ENCODE results near the gene GPRC5D.

Gene GPRC5D

GRCh38 chr12:12915656-12916055 lies 36.3 kb downstream of the GPRC5D start:
- TF ChIP-seq POLR2A (IDR thresholded peaks at IDR 0.05; ENCODE audit: low read depth, low read length) (no peak), TAF1 (IDR thresholded peaks at IDR 0.05; ENCODE audit: borderline replicate concordance, low read depth, low read length) (no peak), POLR2AphosphoS5 (IDR thresholded peaks at IDR 0.05; ENCODE audit: low read depth, low read length) (no peak)
- DNase-seq (ENCODE audit: insufficient read length) (no peak), FAIRE-seq (no peak)

GRCh38 chr12:12912711-12913110 lies 39.3 kb downstream of the GPRC5D start:
- DNase-seq (ENCODE audit: insufficient read length) (no peak), FAIRE-seq (no peak)
- TF ChIP-seq TAF1 (IDR thresholded peaks at IDR 0.05; ENCODE audit: borderline replicate concordance, low read depth, low read length) (no peak), POLR2AphosphoS5 (IDR thresholded peaks at IDR 0.05; ENCODE audit: low read depth, low read length) (no peak)

DNA sequence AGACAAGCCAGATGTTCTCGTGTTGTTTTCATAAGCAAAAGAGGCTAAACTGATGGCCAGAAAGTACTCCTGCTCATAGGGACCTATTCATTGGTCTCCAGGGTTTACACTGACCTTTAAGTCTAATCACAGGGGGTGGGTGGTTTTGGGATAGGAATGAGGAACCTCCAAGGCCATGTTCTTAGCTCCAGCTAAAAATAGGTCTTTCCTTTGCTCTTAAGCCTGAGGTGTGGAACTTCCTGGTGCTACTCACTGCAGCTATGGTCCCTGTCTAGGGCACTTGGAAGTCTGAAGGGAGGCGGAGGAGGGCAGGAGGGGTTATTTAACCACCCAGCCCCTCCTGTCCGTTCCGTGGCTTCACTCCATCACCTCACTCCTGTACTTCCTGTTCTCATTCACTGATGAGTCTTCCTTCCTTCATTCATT lies 42.0 kb downstream of the GPRC5D start:
- TF ChIP-seq POLR2A (IDR thresholded peaks at IDR 0.05; ENCODE audit: low read depth, low read length) (no peak), POLR2AphosphoS5 (IDR thresholded peaks at IDR 0.05; ENCODE audit: low read depth, low read length) (no peak), TAF1 (IDR thresholded peaks at IDR 0.05; ENCODE audit: borderline replicate concordance, low read depth, low read length) (no peak)
- FAIRE-seq (no peak), DNase-seq (ENCODE audit: insufficient read length) (no peak)

DNA sequence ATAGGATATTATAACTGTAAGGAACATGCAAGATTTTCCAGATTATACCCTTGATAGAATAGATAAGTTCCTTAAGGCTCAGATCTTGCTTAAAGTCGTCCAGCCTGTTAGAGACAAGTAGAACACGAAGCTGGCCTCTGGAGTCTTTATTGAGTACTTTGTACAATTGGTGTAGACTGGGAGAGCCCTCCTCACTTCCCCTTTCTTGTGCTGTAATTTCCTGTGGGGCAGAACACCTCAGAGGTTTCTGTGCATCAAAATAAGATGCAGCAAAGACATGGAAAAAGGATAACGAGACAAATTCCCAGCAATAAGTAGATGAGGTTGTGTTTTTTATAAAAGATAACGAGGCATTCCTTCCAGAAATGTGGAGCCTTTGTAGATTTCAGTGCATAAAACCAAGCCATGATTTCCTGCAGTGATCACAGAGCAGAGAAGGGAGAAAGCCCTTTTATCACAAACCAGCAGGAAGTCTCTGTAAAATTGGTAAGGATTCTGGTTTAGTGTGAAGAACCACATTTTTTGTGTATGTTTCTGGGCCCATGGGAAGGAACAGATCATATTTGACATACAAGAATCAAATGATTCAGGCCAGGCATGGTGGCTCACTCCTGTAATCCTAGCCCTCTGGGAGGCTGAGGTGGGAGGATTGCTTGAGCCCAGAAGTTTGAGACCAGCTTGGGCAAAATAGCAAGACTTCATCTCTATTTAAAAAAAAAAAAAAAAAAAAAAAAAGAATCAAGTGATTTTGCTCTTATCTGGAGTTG lies 42.6 kb downstream of the GPRC5D start:
- DNase-seq (ENCODE audit: insufficient read length) (no peak), FAIRE-seq (peak; percentile 74)
- TF ChIP-seq POLR2AphosphoS5 (IDR thresholded peaks at IDR 0.05; ENCODE audit: low read depth, low read length) (no peak), POLR2A (IDR thresholded peaks at IDR 0.05; ENCODE audit: low read depth, low read length) (no peak), TAF1 (IDR thresholded peaks at IDR 0.05; ENCODE audit: borderline replicate concordance, low read depth, low read length) (no peak)

DNA sequence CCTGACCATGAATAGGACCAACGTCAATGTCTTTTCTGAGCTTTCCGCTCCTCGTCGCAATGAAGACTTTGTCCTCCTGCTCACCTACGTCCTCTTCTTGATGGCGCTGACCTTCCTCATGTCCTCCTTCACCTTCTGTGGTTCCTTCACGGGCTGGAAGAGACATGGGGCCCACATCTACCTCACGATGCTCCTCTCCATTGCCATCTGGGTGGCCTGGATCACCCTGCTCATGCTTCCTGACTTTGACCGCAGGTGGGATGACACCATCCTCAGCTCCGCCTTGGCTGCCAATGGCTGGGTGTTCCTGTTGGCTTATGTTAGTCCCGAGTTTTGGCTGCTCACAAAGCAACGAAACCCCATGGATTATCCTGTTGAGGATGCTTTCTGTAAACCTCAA lies 43.3 kb downstream of the GPRC5D start:
- FAIRE-seq (no peak), DNase-seq (ENCODE audit: insufficient read length) (no peak)
- TF ChIP-seq POLR2A (IDR thresholded peaks at IDR 0.05; ENCODE audit: low read depth, low read length) (no peak), TAF1 (IDR thresholded peaks at IDR 0.05; ENCODE audit: borderline replicate concordance, low read depth, low read length) (no peak), POLR2AphosphoS5 (IDR thresholded peaks at IDR 0.05; ENCODE audit: low read depth, low read length) (no peak)

GRCh38 chr12:12908252-12908651 lies 43.7 kb downstream of the GPRC5D start:
- DNase-seq (ENCODE audit: insufficient read length) (no peak), FAIRE-seq (no peak)
- TF ChIP-seq POLR2A (IDR thresholded peaks at IDR 0.05; ENCODE audit: low read depth, low read length), result no peak
- no peak for TF ChIP-seq POLR2AphosphoS5 (IDR thresholded peaks at IDR 0.05; ENCODE audit: low read depth, low read length)
- TF ChIP-seq TAF1 (IDR thresholded peaks at IDR 0.05; ENCODE audit: borderline replicate concordance, low read depth, low read length), result no peak

DNA sequence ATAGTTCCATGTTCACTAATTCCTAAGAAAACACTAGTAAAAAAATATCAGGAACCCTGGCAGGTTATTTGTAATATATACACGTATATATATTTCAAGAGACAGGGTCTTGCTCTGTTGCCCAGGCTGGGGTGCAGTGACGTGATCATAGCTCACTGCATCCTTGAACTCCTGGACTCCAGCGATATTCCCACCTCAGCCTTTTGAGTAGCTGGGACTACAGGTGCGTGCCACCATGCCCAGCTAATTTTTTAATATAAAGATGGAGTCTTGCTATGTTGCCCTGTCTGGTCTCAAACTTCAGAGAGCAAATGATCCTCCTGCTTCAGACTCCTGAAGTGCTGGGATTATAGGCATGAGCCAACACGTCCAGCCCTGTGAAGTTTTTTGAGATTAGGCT lies 44.4 kb downstream of the GPRC5D start:
- FAIRE-seq, result no peak
- no peak for DNase-seq (ENCODE audit: insufficient read length)
- TF ChIP-seq POLR2AphosphoS5 (IDR thresholded peaks at IDR 0.05; ENCODE audit: low read depth, low read length), result no peak
- TF ChIP-seq TAF1 (IDR thresholded peaks at IDR 0.05; ENCODE audit: borderline replicate concordance, low read depth, low read length), result no peak
- no peak for TF ChIP-seq POLR2A (IDR thresholded peaks at IDR 0.05; ENCODE audit: low read depth, low read length)

GRCh38 chr12:12903642-12904609 lies 48.0 kb downstream of the GPRC5D start:
- TF ChIP-seq POLR2A (IDR thresholded peaks at IDR 0.05; ENCODE audit: low read depth, low read length) (no peak), TAF1 (IDR thresholded peaks at IDR 0.05; ENCODE audit: borderline replicate concordance, low read depth, low read length) (no peak), POLR2AphosphoS5 (IDR thresholded peaks at IDR 0.05; ENCODE audit: low read depth, low read length) (no peak)
- DNase-seq (ENCODE audit: insufficient read length), result no peak
- no peak for FAIRE-seq

- no peak for TF ChIP-seq POLR2A (IDR thresholded peaks at IDR 0.05; ENCODE audit: low read depth, low read length)
- no peak for TF ChIP-seq TAF1 (IDR thresholded peaks at IDR 0.05; ENCODE audit: borderline replicate concordance, low read depth, low read length)
- no peak for TF ChIP-seq POLR2AphosphoS5 (IDR thresholded peaks at IDR 0.05; ENCODE audit: low read depth, low read length)
- DNase-seq (ENCODE audit: insufficient read length) (no peak), FAIRE-seq (no peak)
These were observed 49.9 kb downstream of the GPRC5D start for GRCh38 chr12:12902036-12902435.

DNA sequence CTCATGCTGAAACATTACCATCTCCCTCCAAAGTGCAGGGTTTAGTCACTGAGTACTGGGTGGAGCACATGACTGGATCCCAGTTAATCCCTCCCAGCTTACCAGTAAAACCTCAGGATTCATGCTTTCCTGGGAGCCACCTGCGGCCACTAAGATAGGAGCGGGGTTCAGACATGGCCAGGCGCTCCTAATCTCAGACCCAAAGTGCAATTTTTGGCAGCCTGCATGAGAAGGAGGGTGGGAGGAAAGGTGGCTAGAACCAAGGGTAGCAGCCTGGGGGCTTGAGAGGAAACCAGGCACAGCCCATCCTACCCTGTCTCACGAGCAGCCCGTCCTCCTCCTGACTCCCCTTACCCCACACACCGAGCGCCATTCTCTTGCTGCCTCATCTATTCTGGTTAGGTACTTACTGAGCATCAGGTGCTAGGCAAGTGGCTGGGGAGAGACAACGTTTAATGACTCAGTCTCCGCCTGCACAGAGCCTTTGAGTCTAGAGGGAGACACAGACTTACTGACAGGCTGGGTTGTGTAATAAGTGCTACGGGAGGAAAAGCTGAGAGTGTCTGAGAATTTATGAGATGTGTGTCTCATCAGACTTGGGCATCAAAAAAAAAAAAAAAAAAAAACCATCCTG lies 50.7 kb downstream of the GPRC5D start:
- TF ChIP-seq TAF1 (IDR thresholded peaks at IDR 0.05; ENCODE audit: borderline replicate concordance, low read depth, low read length), result no peak
- no peak for TF ChIP-seq POLR2AphosphoS5 (IDR thresholded peaks at IDR 0.05; ENCODE audit: low read depth, low read length)
- TF ChIP-seq POLR2A (IDR thresholded peaks at IDR 0.05; ENCODE audit: low read depth, low read length), result no peak
- DNase-seq (ENCODE audit: insufficient read length) (no peak), FAIRE-seq (no peak)

- no peak for TF ChIP-seq TAF1 (IDR thresholded peaks at IDR 0.05; ENCODE audit: borderline replicate concordance, low read depth, low read length)
- no peak for TF ChIP-seq POLR2AphosphoS5 (IDR thresholded peaks at IDR 0.05; ENCODE audit: low read depth, low read length)
- TF ChIP-seq POLR2A (IDR thresholded peaks at IDR 0.05; ENCODE audit: low read depth, low read length), result no peak
- FAIRE-seq, result no peak
- no peak for DNase-seq (ENCODE audit: insufficient read length)
These were observed 51.2 kb downstream of the GPRC5D start for GRCh38 chr12:12900786-12901157.
